ENCODE data around the gene POLR3C. TPM values are rescaled to one million over a fixed set of nuclear protein-coding genes. Genes with fewer than 3 reads are reported as not detected.
"Not testable (repeated sequence)": the region's sequence is repeated elsewhere in the genome, so short reads cannot be mapped to it uniquely, and the experiment has no call there.

The POLR3C gene
- total RNA-seq, 2 experiments from 2014 or later: 55.8 to 56.3 TPM

GRCh38 chr1:145812977-145813810 lies 10.8 kb upstream of the POLR3C start:
- CTCF ChIA-PET, POLR2A ChIA-PET: not testable (repeated sequence)

GRCh38 chr1:145818095-145818494 lies 5.9 kb upstream of the POLR3C start:
- CTCF ChIA-PET, POLR2A ChIA-PET: not testable (repeated sequence)

- POLR2A ChIA-PET, CTCF ChIA-PET: not testable (repeated sequence)
These were observed 1.1 kb upstream of the POLR3C start for GRCh38 chr1:145822779-145823331.

- ChIA-PET CTCF (interaction anchor here (0.9 to 3.2 kb wide), 3 partner anchors 21 to 69 kb away, joined by 3 to 16 read pairs (median 3); partner anchors contain the start of gene NUDT17), POLR2A (interaction anchor here (0.7 to 1.8 kb wide), 4 partner anchors 17 to 103 kb away, joined by 3 to 9 read pairs (median 3); partner anchors contain the start of genes PIAS3 and RBM8A)
These were observed 471 bp downstream of the POLR3C start for GRCh38 chr1:145824499-145824842.

GRCh38 chr1:145826030-145826429 lies 2.0 kb downstream of the POLR3C start:
- CTCF ChIA-PET: interaction anchor here (3.2 kb wide), 1 partner anchor 19 kb away, joined by 16 read pairs; the partner anchor contains the start of gene NUDT17
- POLR2A ChIA-PET: interaction anchor here (0.5 to 0.7 kb wide), 2 partner anchors 46 to 73 kb away, joined by 3 to 19 read pairs; no protein-coding TSS in a partner anchor

GRCh38 chr1:145827966-145828365 lies 4.0 kb downstream of the POLR3C start:
- CTCF ChIA-PET: interaction anchor here (1.3 to 1.8 kb wide), 2 partner anchors 17 to 149 kb away, joined by 5 to 8 read pairs; partner anchors contain the start of gene NUDT17
- POLR2A ChIA-PET: interaction anchor here (1.1 kb wide), 1 partner anchor 17 kb away, joined by 5 read pairs; no protein-coding TSS in a partner anchor

GRCh38 chr1:145828367-145829026 lies 4.5 kb downstream of the POLR3C start:
- CTCF ChIA-PET: interaction anchor here (1.3 to 1.8 kb wide), 2 partner anchors 17 to 149 kb away, joined by 5 to 8 read pairs; partner anchors contain the start of gene NUDT17
- POLR2A ChIA-PET: interaction anchor here (1.1 kb wide), 2 partner anchors 16 to 17 kb away, joined by 3 to 5 read pairs; partner anchors contain the start of gene NUDT17

GRCh38 chr1:145830810-145831209 lies 6.8 kb downstream of the POLR3C start:
- POLR2A ChIA-PET, CTCF ChIA-PET: not testable (repeated sequence)

GRCh38 chr1:145837656-145838055 lies 13.7 kb downstream of the POLR3C start:
- ChIA-PET CTCF (interaction anchor here (1.3 to 1.6 kb wide), 2 partner anchors 8 to 12 kb away, joined by 3 to 5 read pairs; partner anchors contain the start of gene NUDT17), POLR2A (no interaction called here)

GRCh38 chr1:145843031-145843430 lies 19.0 kb downstream of the POLR3C start:
- CTCF ChIA-PET: interaction anchor here (0.6 to 1.6 kb wide), 2 partner anchors 9 to 67 kb away, joined by 3 read pairs; partner anchors contain the start of gene ITGA10
- POLR2A ChIA-PET: no interaction called here

GRCh38 chr1:145845144-145845513 lies 21.1 kb downstream of the POLR3C start:
- CTCF ChIA-PET: interaction anchor here (0.6 to 5.4 kb wide), 30 partner anchors 8 to 195 kb away, joined by 3 to 75 read pairs (median 4); partner anchors contain the start of genes ANKRD35, ITGA10, LIX1L and PEX11B
- POLR2A ChIA-PET: interaction anchor here (0.6 to 4.4 kb wide), 8 partner anchors 13 to 117 kb away, joined by 3 to 43 read pairs (median 4); partner anchors contain the start of genes ITGA10, LIX1L, PEX11B and PIAS3

- POLR2A ChIA-PET: interaction anchor here (0.6 to 4.4 kb wide), 9 partner anchors 13 to 121 kb away, joined by 3 to 43 read pairs (median 4); partner anchors contain the start of genes ITGA10, LIX1L, PEX11B and PIAS3
- CTCF ChIA-PET: interaction anchor here (0.9 to 5.4 kb wide), 31 partner anchors 8 to 195 kb away, joined by 3 to 75 read pairs (median 5); partner anchors contain the start of genes ANKRD35, ITGA10, LIX1L and PEX11B
These were observed 21.6 kb downstream of the POLR3C start, which contains the start of gene NUDT17 for GRCh38 chr1:145845514-145846161. TSS of gene NUDT17 (plus strand) at chr1:145845630. CDS start at chr1:145845641, 11 bp downstream.

GRCh38 chr1:145846201-145846612 lies 22.2 kb downstream of the POLR3C start:
- POLR2A ChIA-PET: interaction anchor here (1.2 to 4.4 kb wide), 3 partner anchors 12 to 112 kb away, joined by 4 to 43 read pairs (median 4); partner anchors contain the start of genes LIX1L, PEX11B and PIAS3
- CTCF ChIA-PET: interaction anchor here (0.6 to 5.4 kb wide), 17 partner anchors 12 to 168 kb away, joined by 3 to 75 read pairs (median 10); partner anchors contain the start of genes ANKRD35, ITGA10, PEX11B and PIAS3

- CTCF ChIA-PET: interaction anchor here (1.2 to 5.4 kb wide), 4 partner anchors 10 to 67 kb away, joined by 3 to 75 read pairs (median 16); partner anchors contain the start of genes ITGA10 and PIAS3
- POLR2A ChIA-PET: interaction anchor here (4.4 kb wide), 1 partner anchor 10 kb away, joined by 43 read pairs; the partner anchor contains the start of gene PIAS3
These were observed 23.8 kb downstream of the POLR3C start for GRCh38 chr1:145847827-145848226.

GRCh38 chr1:145849356-145850160 lies 25.6 kb downstream of the POLR3C start:
- ChIA-PET CTCF (interaction anchor here (0.8 to 2.6 kb wide), 5 partner anchors 10 to 157 kb away, joined by 3 to 14 read pairs (median 3); partner anchors contain the start of gene PIAS3), POLR2A (no interaction called here)

GRCh38 chr1:145855426-145855948 lies 31.5 kb downstream of the POLR3C start:
- ChIA-PET CTCF (interaction anchor here (5.6 kb wide), 1 partner anchor 9 kb away, joined by 75 read pairs; the partner anchor contains the start of gene NUDT17), POLR2A (no interaction called here)

GRCh38 chr1:145857170-145857569 lies 33.2 kb downstream of the POLR3C start:
- ChIA-PET CTCF (interaction anchor here (1.5 to 5.6 kb wide), 3 partner anchors 11 to 53 kb away, joined by 3 to 75 read pairs (median 5); partner anchors contain the start of genes ITGA10 and NUDT17), POLR2A (interaction anchor here (0.6 to 4.0 kb wide), 3 partner anchors 11 to 123 kb away, joined by 3 to 43 read pairs (median 6); partner anchors contain the start of gene NUDT17)

Measured in activated CD8-positive, alpha-beta memory T cell treated with anti-CD3 and anti-CD28 coated beads for 36 hours (primary cell).